Measurements from ENCODE around the gene PSIP1. TPM values are rescaled to one million over a fixed set of nuclear protein-coding genes. Genes with fewer than 3 reads are reported as not detected.
A peak's percentile ranks its signal among the peaks of the same experiment; 100 is the strongest.

Gene PSIP1
- total RNA-seq, 2 donors from 2014 or later, result 68.2 to 100 TPM

- Histone ChIP-seq H3K9me3 (no peaks in the 10 kb centered on the region), H3K27ac (no peak overlapping the region), H3K36me3 (no peaks in the 10 kb centered on the region), H3K4me3 (no peak overlapping the region), H3K4me1 (ENCODE audit: control insufficient read depth in 1 of 2, low read depth in 2 of 2) (peaks cover 18 to 19% of the 10 kb centered on the region in 2 donors), H3K27me3 (replicated peaks; ENCODE audit: insufficient read depth) (no peaks in the 10 kb centered on the region)
- DNase-seq (ENCODE audit: low spot score), result no peak
- ATAC-seq (ENCODE audit: insufficient number of reproducible peaks, low FRiP score, low read depth), result no peak
- TF ChIP-seq CTCF (IDR thresholded peaks at IDR 0.05), result no peak
These were observed 2.6 kb upstream of the PSIP1 start for GRCh38 chr9:15513335-15513734.

- ATAC-seq (ENCODE audit: insufficient number of reproducible peaks, low FRiP score, low read depth), result no peak
- Histone ChIP-seq H3K36me3 (no peaks in the 10 kb centered on the region), H3K27ac (no peak overlapping the region)
These were observed 2.1 kb upstream of the PSIP1 start for GRCh38 chr9:15512889-15513288.

GRCh38 chr9:15512204-15512603, 1.4 kb upstream of the PSIP1 start:
- ATAC-seq (ENCODE audit: insufficient number of reproducible peaks, low FRiP score, low read depth) (no peak), DNase-seq (ENCODE audit: low spot score) (no peak)
- no peak for TF ChIP-seq CTCF (IDR thresholded peaks at IDR 0.05)
- H3K27ac ChIP-seq, result peak overlapping the region in 1 of 2 donors; percentile 6
- no peak overlapping the region for H3K4me3 ChIP-seq
- no peaks in the 10 kb centered on the region for H3K9me3 ChIP-seq
- H3K4me1 ChIP-seq (ENCODE audit: control insufficient read depth in 1 of 2, low read depth in 2 of 2), result peaks cover 23 to 27% of the 10 kb centered on the region in 2 donors
- H3K36me3 ChIP-seq, result peaks cover 2% of the 10 kb centered on the region
- H3K27me3 ChIP-seq (replicated peaks; ENCODE audit: insufficient read depth), result no peaks in the 10 kb centered on the region

More at GRCh38 chr9:15512889-15513288, 2.1 kb upstream of the PSIP1 start:
- Histone ChIP-seq H3K9me3 (no peaks in the 10 kb centered on the region), H3K27me3 (replicated peaks; ENCODE audit: insufficient read depth) (no peaks in the 10 kb centered on the region), H3K4me1 (ENCODE audit: control insufficient read depth in 1 of 2, low read depth in 2 of 2) (peaks cover 21 to 23% of the 10 kb centered on the region in 2 donors), H3K4me3 (no peak overlapping the region)
- TF ChIP-seq CTCF (IDR thresholded peaks at IDR 0.05), result no peak
- DNase-seq (ENCODE audit: low spot score), result no peak

- no peaks in the 10 kb centered on the region for H3K27me3 ChIP-seq (replicated peaks; ENCODE audit: insufficient read depth)
- ATAC-seq (ENCODE audit: insufficient number of reproducible peaks, low FRiP score, low read depth) (peak; percentile 55), DNase-seq (ENCODE audit: low spot score) (no peak)
- H3K9me3 ChIP-seq, result no peaks in the 10 kb centered on the region
- H3K4me3 ChIP-seq, result peak overlapping the region; percentile 90
- TF ChIP-seq CTCF (IDR thresholded peaks at IDR 0.05), result no peak
- peaks cover 23 to 32% of the 10 kb centered on the region in 2 donors for H3K4me1 ChIP-seq (ENCODE audit: control insufficient read depth in 1 of 2, low read depth in 2 of 2)
- peaks cover 18% of the 10 kb centered on the region for H3K36me3 ChIP-seq
- peak overlapping the region; percentile 82 to 93 for H3K27ac ChIP-seq
These were observed 610 bp downstream of the PSIP1 start for GRCh38 chr9:15509931-15510788.

- Histone ChIP-seq H3K27me3 (replicated peaks; ENCODE audit: insufficient read depth) (no peaks in the 10 kb centered on the region), H3K27ac (no peak overlapping the region), H3K36me3 (peaks cover 18% of the 10 kb centered on the region), H3K4me1 (ENCODE audit: control insufficient read depth in 1 of 2, low read depth in 2 of 2) (peaks cover 14 to 28% of the 10 kb centered on the region in 2 donors), H3K4me3 (no peak overlapping the region), H3K9me3 (no peaks in the 10 kb centered on the region)
- no peak for DNase-seq (ENCODE audit: low spot score)
- no peak for ATAC-seq (ENCODE audit: insufficient number of reproducible peaks, low FRiP score, low read depth)
- no peak for TF ChIP-seq CTCF (IDR thresholded peaks at IDR 0.05)
These were observed 4.8 kb downstream of the PSIP1 start for GRCh38 chr9:15505921-15506320.

Measured in thoracic aorta (tissue), 2 donors.